Measurements from ENCODE around the gene MRI1. TPM values are rescaled to one million over a fixed set of nuclear protein-coding genes. Genes with fewer than 3 reads are reported as not detected.
"Not testable (repeated sequence)": the region's sequence is repeated elsewhere in the genome, so short reads cannot be mapped to it uniquely, and the experiment has no call there.

Gene MRI1
- 10 to 100 TPM; 12.4 to 33.5 (median 28.3) TPM for polyA plus RNA-seq

DNA sequence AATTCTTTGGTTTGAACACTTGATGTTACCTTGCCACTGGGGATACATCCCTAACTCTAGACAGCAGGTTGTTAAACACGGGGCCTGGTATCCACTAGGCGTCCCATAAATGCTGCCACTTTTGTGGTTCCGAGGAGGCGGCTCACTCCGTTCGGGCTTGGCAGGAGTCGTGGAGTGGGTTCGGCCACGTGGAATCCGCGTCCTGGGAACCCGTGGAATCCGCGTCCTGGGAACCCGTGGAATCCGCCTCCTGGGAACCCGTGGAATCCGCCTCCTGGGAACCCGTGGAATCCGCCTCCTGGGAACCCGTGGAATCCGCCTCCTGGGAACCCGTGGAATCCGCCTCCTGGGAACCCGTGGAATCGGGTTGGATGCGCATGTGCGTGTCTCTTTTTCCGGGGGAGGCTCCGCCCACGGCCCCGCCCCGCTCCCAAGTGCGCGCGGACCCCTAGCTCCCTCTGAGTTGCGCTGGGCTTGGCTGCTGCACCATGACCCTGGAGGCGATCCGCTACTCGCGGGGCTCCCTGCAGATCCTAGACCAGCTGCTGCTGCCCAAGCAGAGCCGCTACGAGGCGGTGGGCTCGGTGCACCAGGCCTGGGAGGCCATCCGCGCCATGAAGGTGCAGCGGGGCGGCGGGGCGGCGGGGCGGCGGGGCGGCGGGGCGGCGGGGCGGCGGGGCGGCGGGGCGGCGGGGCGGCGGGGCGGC is at the start of gene MRI1:
Gene MRI1 (plus strand): TSS at position 422 of the 707 bp plus-strand sequence. CDS start 67 bp downstream, at position 489.
- H3K27ac ChIP-seq (ENCODE audit: low read depth, low read length): no peak within 1 kb of the TSS
- WGBS, 3 donors: 0 to 20% (median 1%) methylated on average over 48 to 65 of the region's 67 CpGs

DNA sequence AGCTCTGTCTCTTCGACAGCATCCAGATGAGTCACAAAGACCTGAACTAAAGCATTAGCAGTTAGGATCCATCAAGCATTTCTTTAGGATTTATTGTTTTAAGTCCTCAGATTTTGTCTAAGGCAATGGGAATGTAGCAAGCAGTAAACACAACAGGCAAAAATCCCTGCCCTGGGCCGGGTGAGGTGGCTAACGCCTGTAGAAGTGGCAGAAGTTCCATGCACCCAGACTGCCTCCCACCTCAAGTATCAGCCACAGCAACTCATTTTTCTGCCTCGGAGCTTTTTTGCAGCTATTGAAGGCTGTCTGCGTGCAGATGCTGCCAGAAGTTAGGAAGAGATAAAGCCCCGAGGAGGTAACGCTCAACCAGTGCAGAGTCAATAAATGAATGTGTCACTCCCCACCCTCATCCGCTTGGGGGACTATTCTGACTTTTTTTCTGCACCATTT is 47.1 kb upstream of the MRI1 start:
- WGBS, 3 donors: 26 to 37% (median 36%) methylated on average over 8 of the region's 8 CpGs
- H3K27ac ChIP-seq (ENCODE audit: low read depth, low read length): no peak overlapping the region

DNA sequence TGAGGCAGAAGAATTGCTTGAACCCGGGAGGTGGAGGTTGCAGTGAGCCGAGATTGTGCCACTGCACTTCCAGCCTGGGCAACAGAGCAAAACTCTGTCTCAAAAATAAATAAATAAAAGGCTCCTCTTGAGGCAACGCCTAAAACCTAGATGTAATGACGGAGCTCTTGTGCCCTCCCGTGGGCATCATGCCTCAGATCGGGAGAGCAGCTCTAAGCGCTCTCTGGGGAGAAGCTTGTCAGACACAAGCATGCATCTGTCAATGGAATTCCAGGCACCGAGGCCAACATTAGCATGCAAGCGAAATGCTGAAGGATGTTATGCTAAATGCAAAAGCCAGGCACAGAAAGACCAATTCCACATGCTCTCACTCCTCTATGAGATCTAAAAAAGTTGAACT is 45.6 kb upstream of the MRI1 start:
- H3K27ac ChIP-seq (ENCODE audit: low read depth, low read length): no peak overlapping the region
- 30 to 45% (median 41%) methylated on average over 9 of the region's 9 CpGs for WGBS, 3 donors

DNA sequence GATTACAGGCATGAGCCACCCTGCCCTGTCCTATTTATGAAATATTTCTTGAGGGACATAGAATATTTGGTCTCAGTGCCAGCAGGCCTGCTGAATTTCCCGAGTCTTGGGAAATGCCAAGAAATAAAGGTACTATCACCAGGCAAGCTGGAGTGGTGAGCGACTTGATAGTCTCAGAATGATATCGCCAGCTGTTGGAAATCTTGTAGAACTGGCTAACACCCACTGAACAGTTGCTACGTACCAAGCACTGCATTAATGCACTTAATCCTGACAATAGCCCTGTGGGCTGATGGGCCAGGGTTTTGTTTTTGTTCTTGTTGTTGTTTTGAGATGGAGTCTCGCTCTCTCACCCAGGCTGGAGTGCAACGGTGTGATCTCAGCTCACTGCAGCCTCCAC is 42.2 kb upstream of the MRI1 start:
- 78 to 85% (median 83%) methylated on average over 6 of the region's 6 CpGs for WGBS, 3 donors
- no peak overlapping the region for H3K27ac ChIP-seq (ENCODE audit: low read depth, low read length)

DNA sequence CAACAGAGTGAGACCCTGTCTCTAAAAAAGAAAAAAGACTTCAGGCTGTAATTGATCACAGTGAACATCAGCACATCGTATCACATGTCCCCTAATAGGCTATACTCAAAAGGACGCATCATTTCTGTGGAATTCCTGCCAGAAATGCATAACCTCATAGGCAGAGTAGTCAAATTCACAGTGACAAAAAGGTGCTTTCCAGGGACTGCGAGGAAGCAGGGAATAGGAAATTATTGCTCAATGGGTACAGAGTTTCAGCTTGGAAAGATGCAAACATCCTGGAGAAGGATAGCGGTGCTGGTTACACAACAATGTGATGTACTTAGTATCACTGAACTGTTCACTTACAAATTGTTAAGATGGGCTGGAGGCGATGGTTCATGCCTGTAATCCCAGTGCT is 41.1 kb upstream of the MRI1 start:
- no peak overlapping the region for H3K27ac ChIP-seq (ENCODE audit: low read depth, low read length)
- 76 to 82% (median 80%) methylated on average over 5 of the region's 5 CpGs for WGBS, 3 donors

DNA sequence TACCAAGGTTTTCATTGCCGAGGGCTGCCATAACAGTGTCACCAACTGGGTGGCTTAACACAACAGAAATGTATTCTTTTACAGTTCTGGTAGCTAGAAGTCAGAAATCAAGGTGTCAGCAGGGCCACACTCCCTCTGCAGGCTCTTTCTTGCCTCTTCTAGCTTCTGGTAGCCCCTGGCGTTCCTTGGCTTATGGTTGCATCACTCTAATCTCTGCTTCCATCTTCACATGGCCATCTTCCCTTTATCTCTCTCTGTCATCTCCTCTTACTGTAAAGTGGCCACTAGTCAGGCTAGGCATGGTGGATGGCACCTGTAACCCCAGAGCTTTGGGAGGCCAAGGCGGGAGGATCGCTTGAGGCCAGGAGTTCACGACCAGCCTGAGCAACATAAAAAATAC is 38.0 kb upstream of the MRI1 start:
- WGBS, 3 donors: 95 to 97% (median 95%) methylated on average over 5 of the region's 5 CpGs
- no peak overlapping the region for H3K27ac ChIP-seq (ENCODE audit: low read depth, low read length)

DNA sequence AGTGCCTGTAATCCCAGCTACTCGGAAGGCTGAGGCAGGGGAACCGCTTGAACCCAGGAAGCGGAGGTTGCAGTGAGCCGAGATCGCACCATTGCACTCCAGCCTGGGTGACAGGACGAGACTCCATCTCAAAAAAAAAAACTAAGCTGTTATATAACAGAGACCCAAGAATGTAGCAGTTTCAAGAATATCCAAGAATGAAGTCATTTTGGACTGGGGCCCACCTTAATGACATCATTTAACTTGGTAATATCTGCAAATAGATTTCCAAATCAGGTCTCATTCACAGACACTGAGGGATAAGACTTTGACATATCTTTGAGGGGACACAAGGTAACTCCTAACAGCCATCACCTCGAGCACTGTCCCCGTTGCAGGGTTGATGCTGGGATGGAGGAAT is 36.5 kb upstream of the MRI1 start:
- 59 to 73% (median 64%) methylated on average over 8 of the region's 8 CpGs for WGBS, 3 donors
- no peak overlapping the region for H3K27ac ChIP-seq (ENCODE audit: low read depth, low read length)

DNA sequence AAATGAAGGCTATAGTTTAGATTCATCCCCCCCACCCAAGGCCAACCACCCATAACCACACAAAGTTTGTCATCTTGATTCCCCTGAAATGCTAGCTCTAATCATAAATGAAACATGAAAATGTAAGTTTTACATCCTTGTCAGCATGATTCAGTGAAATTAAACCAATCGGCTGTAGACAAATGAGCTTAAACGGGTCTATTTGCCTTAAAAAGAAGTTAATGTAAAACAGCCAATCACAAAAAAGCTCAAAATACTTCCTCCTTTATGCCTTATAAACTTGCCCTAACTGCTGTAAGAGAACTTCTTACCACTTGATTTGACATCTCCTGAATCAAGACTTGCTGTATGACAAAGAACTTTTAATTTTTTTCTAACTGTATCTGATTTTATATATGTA is 34.5 kb upstream of the MRI1 start:
- 29 to 51% (median 43%) methylated on average over 2 of the region's 2 CpGs for WGBS, 3 donors

DNA sequence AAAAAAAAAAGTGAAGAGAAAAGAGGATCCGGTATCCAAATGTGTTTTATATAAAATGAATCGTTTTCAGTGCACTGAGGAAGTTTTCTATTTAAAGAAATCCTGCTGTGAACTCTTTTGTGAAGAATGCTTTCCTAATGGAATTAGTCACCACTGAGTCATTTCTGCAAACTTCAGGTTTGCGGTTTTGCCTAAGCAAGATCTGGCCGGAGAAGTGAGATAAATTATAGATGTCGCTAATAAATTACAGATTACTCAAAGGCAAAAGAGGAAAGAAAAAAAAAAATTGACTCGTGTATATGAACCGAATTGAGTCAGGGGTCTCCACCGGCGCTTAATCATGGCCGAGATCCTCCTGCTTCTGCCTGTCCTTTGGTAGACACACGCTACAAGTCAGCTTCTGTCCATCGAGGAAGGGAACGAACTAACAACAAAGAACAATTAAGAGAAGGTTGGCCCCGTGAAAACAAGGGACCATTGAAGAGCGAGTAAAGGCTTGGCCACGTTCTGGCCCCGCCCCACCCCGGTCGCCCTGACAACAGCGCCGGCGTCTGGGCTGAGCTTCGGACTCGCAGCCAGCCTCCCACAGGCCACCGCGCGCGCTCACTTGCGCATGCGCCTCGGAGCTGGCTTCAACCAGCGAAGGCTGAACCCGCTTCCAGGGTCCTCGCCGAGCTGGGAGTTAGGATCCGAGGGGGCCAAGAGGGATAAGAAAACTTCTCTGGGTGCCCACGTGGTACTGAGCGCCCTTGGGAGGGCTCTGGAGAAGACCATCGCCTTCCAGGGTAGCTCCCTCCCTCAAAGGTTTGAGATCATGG is 33.0 kb upstream of the MRI1 start:
- WGBS, 3 donors: 0 to 1% (median 1%) methylated on average over 39 of the region's 39 CpGs
- H3K27ac ChIP-seq (ENCODE audit: low read depth, low read length): peak overlapping the region; percentile 55

More for the DNA sequence above, 34.5 kb upstream of the MRI1 start:
- no peak overlapping the region for H3K27ac ChIP-seq (ENCODE audit: low read depth, low read length)

DNA sequence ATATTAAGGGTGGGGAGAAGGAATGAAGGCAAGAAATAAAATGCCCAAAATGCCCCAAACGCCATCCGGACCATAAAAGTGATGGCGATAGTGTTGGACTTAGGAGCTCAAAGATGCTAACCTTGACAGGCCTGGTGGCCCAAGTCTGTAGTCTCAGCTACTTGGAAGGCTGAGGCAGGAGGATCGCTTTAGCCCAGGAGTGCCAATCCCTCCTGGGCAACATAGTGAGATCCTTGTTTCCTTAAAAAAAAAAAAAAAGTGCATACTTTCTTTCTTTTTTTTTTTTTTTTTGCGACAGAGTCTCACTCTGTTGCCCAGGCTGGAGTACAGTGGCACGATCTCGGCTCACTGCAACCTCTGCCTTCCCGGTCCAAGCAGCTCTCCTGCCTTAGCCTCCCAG is 32.0 kb upstream of the MRI1 start:
- WGBS, 3 donors: 82 to 89% (median 85%) methylated on average over 7 to 8 of the region's 8 CpGs

DNA sequence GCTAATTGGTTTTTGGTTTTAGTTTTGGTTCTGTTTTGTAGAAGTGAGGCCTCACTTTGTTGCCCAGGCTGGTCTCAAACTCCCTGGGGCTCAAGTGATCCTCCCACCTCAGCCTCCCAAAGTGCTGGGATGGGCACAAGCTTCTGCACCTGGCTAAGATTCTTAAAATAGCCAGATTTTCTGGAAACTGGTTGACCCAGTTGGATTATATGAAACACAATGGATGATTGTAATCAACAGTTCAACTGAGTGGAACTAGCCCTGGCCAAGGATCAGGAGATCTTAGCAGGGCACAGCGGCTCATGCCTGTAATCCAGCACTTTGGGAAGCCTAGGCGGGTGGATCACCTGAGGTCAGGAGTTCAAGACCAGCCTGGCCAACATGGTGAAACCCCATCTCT is 29.6 kb upstream of the MRI1 start:
- H3K27ac ChIP-seq (ENCODE audit: low read depth, low read length): no peak overlapping the region
- 84 to 98% (median 96%) methylated on average over 2 of the region's 2 CpGs for WGBS, 3 donors

More for the DNA sequence above, 32.0 kb upstream of the MRI1 start:
- H3K27ac ChIP-seq (ENCODE audit: low read depth, low read length): no peak overlapping the region

DNA sequence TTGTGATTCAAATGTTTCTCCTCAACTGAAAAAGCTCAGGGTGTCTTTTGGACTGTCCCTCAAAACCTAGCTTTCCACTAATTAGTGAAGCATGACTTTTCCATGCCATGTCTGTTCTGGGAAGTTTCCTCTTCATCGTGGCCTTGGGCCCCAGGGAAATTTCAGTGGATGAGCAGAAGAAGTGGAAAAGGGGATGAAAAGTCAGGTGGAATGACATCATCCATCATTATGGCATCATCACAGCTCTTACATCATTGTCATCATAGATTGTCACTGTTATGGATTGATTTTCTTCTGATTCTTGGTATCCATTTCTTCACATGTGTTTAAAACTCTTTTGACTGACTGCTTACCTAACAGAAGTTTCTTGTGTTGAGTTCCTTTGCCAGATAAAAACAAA is 26.2 kb upstream of the MRI1 start:
- H3K27ac ChIP-seq (ENCODE audit: low read depth, low read length): no peak overlapping the region
- 79 to 89% (median 86%) methylated on average over 1 of the region's 1 CpG for WGBS, 3 donors

DNA sequence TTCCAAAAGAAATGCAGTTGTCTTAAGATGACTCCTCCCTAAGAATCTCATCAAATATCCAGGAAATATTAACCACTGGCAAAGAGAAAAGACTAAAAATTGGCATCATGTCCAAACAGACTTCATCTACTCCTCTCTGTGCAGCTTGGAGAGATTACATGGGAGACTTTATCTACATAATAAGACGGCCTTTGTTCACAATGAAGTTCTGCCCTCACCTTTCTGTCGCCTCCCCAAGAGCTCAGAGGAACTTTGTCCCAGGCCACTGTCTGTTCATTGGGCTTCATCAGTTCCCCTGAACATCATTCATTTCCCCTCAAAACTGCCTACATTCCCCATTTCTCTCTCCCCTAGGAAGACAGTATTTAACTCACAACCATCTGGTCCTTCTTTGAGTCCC is 22.4 kb upstream of the MRI1 start:
- H3K27ac ChIP-seq (ENCODE audit: low read depth, low read length): no peak overlapping the region
- 90 to 94% (median 93%) methylated on average over 2 of the region's 2 CpGs for WGBS, 3 donors

DNA sequence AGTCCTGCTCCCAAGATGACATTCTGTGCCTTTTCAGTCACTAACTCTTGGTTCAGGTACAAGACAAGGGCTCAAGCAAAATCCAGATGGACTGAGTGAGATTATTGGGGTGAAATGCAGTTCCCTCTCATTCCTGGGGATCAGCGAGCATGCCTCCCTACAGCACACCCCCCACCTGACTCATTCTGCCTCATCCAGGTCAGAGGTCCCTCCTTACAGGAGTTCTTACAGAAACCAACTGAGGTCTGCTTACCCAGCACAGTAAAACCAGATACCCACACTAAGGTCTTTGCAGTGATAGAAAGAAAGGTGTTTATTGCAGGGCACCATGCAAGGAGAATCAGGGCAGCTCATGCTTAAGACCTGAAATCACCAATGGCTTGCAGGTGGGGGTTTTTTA is 21.6 kb upstream of the MRI1 start:
- 89 to 97% (median 94%) methylated on average over 1 of the region's 1 CpG for WGBS, 3 donors
- no peak overlapping the region for H3K27ac ChIP-seq (ENCODE audit: low read depth, low read length)

DNA sequence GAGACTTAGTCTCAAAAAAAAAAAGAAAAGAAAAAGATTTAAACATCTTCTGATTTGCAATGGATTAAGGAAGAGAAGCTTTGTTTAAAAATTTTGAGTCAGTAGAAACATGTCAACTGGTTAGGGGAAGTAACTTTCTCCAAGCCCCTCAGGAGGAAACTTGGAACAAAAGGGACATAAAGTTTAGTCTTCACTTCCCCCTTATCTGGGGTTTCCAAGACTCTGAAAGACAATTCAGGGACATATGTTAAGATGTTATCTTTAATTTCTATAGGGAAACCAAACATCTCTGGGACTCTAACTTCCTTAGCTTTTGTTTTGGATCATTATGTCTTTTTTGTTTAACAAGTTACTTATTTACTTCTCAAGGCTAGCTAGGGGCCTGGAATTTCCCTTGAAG is 20.1 kb upstream of the MRI1 start:
- H3K27ac ChIP-seq (ENCODE audit: low read depth, low read length): no peak overlapping the region

DNA sequence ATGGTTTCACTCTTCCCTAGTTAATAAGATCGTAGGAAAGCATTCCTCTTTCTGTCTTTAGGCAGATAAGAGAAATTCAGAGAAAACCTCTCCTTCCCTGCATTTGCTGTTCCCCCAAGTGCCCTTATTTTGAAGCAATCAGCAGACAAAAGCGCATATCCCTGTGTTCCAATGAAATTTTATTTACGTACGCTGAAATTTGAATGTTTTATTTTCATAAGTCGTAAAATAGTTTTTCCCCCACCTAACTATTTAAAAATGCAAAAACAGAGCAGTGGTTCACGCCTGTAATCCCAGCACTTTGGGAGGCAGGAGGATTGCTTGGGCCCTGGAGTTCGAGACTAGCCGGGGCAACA is 17.2 kb upstream of the MRI1 start:
- no peak overlapping the region for H3K27ac ChIP-seq (ENCODE audit: low read depth, low read length)
- WGBS, 3 donors: 88 to 92% (median 91%) methylated on average over 8 of the region's 8 CpGs

DNA sequence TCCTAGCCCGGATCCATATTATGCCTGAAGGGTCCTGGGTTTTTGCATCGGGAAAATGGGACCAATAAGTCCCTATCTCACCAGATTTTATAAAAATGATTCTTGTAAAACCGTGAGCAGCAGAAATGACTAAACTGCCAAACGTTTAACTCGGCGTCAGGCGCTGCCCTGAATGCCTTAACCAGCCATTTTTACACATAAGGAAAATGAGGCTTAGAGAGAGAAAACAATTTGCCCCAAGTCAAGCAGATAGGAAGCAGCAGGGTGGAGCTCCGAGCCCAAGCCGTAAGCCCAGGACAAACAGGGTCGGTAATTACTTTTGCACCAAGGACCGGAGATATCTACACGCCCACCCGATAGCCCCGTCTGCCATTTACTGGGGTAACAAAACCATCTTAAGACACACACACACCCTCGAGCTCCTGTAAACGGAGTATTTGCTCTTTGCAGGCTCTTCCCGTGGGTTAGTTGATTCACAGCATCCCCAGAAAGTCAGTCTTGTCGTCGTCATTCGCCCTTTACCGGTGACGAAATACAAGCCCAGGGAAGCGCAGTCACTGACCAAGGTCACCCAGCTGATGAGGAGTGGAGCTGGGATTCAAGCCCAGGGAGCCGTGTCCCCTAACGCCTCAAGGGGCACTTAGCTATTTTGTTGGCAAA is 16.0 kb upstream of the MRI1 start:
- H3K27ac ChIP-seq (ENCODE audit: low read depth, low read length): peak overlapping the region; percentile 51
- 1% methylated on average over 25 of the region's 25 CpGs for WGBS, 3 donors

DNA sequence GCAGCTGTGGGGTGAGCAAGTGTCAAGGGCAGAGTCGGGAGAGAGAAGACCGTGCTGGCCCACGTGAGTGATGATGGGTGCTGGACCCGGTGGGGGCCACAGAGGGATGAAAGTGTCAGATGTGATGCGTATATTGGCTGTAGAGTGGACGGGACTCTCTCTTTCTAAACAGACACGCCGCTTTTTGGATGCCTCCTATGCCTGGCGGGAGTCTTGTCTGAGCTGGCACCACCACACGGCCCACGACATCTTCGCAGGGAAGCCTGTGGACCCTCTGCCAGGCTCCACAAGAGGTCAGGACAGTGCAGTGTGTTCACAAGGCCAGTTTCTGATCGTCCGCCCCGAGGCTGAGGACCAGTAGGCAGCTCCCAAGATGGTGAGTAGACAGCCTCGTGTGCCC is 12.9 kb upstream of the MRI1 start:
- 87 to 92% (median 88%) methylated on average over 16 of the region's 16 CpGs for WGBS, 3 donors
- no peak overlapping the region for H3K27ac ChIP-seq (ENCODE audit: low read depth, low read length)

DNA sequence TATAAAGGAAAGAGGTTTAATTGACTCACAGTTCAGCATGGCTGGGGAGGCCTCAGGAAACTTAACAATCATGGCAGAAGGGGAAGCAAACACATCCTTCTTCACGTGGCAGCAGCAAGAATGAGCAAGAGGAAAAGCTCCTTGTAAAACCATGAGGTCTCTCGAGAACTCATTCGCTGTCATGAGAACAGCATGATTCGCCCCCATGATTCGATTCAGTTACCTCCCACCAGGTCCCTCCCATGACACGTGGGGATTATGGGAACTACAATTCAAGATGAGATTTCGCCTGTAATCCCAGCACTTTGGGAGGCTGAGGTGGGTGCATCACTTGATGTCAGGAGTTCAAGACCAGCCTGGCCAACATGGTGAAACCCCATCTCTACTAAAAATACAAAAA is 10.7 kb upstream of the MRI1 start:
- not testable (repeated sequence) for H3K27ac ChIP-seq (ENCODE audit: low read depth, low read length)
- 80 to 92% (median 84%) methylated on average over 7 of the region's 7 CpGs for WGBS, 3 donors
